BLaER1 treated with 17β-estradiol and CSF1 and Interleukin-3, amounts not matched to agents 10 nM and 100 nM (cell line): ENCODE data around the gene CDC42EP2.
"Not testable (repeated sequence)": the region's sequence is repeated elsewhere in the genome, so short reads cannot be mapped to it uniquely, and the experiment has no call there.

Experiments used
- H3K27ac ChIP-seq, 11 experiments: shearing (Covaris generic); formaldehyde crosslinking; 2 replicates each; pipeline ENCODE4 v1.8.1; 2022
- H3K27me3 ChIP-seq, 11 experiments: shearing (Covaris generic); formaldehyde crosslinking; 2 replicates each; pipeline ENCODE4 v1.8.1; 2022
- H3K36me3 ChIP-seq, 11 experiments: shearing (Covaris generic); formaldehyde crosslinking; 2 replicates each; pipeline ENCODE4 v1.8.1; 2022
- H3K4me1 ChIP-seq, 10 experiments: shearing (Covaris generic); formaldehyde crosslinking; 2 replicates each; pipeline ENCODE4 v1.8.1; 2022
- H3K4me2 ChIP-seq, 11 experiments: shearing (Covaris generic); formaldehyde crosslinking; 2 replicates each; pipeline ENCODE4 v1.8.1; 2022
- H3K4me3 ChIP-seq, 10 experiments: shearing (Covaris generic); formaldehyde crosslinking; 2 replicates each; pipeline ENCODE4 v1.8.1; 2022
- H3K9ac ChIP-seq, 11 experiments: shearing (Covaris generic); formaldehyde crosslinking; 2 replicates each; pipeline ENCODE4 v1.8.1; 2022
- H3K9me3 ChIP-seq, 11 experiments: shearing (Covaris generic); formaldehyde crosslinking; replicated peaks in 1 of 11; 2 replicates each; pipeline ENCODE4 v1.8.1; 2022
- H4K20me1 ChIP-seq, 11 experiments: shearing (Covaris generic); formaldehyde crosslinking; 2 replicates each; pipeline ENCODE4 v1.8.1; 2022
- Cebpa-rat ChIP-seq, 11 experiments: shearing (Covaris generic); IDR thresholded peaks; 2 replicates each; pipeline ENCODE4 v1.8.1; 2022

Gene CDC42EP2

DNA sequence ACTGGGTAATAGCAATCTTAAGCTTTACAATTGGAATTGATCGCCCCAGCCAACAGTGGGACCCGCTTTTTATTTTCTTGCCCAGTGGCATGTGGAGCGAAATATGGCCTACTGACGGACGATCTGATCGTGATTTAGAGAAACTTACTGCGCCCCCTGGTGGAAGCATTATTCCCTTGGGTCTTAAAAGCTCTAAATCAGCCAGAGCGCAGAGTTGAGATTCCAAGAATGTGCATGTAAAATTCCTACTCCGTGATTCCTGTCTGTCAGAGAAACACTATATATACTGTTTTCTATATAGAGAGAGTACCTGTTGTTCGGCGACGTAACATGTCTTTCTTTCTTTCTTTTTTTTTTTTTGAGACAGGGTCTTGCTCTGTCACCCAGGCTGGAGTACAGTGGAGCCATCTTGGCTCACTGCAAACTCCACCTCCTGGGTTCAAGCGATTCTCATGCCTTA is 15.3 kb downstream of the CDC42EP2 start:
- peaks cover 10 to 28% (median 19%) of the 10 kb centered on the region in 10 experiments for H3K4me1 ChIP-seq
- no peak for TF ChIP-seq Cebpa-rat (IDR thresholded peaks at IDR 0.05)
- peak overlapping the region in 4 of 10 experiments; percentile 4 to 36 (median 32); a peak in 6 of 20 replicates for H3K4me3 ChIP-seq
- H3K27me3 ChIP-seq = no peaks in the 10 kb centered on the region
- H3K9me3 ChIP-seq = no peaks in the 10 kb centered on the region
- peak overlapping the region in 10 of 11 experiments; percentile 5 to 73 (median 60); a peak in 18 of 22 replicates for H3K27ac ChIP-seq
- peaks cover 0 to 2% (median 0%) of the 10 kb centered on the region in 11 experiments; a peak in 1 of 22 replicates for H3K36me3 ChIP-seq
- H3K4me2 ChIP-seq = peak overlapping the region; percentile 38 to 81 (median 59)
- H3K9ac ChIP-seq = peak overlapping the region; percentile 21 to 70 (median 59); a peak in 19 of 22 replicates
- H4K20me1 ChIP-seq = peaks cover 0 to 11% (median 7%) of the 10 kb centered on the region in 11 experiments; a peak in 10 of 22 replicates

DNA sequence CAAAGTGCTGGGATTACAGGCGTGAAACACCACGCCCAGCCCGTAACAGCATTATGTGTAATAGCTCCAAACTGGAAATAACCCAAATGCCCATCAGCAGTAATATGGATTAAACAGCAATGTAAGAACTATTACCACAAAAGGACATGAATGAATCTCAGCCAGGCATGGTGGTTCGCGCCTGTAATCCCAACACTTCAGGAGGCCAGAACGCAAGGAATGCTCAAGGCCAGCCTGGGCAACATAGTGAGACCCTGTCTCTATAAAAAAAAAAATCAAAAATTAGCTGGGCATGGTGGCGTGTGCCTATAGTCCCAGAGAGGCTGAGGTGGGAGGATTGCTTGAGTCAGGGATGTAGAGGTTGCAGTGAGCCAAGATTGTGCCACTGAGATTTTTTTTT is 15.9 kb downstream of the CDC42EP2 start:
- no peak for TF ChIP-seq Cebpa-rat (IDR thresholded peaks at IDR 0.05)
- H3K27ac ChIP-seq = no peak overlapping the region
- peaks cover 0 to 14% (median 12%) of the 10 kb centered on the region in 11 experiments; a peak in 11 of 22 replicates for H4K20me1 ChIP-seq
- H3K9me3 ChIP-seq = no peaks in the 10 kb centered on the region
- H3K36me3 ChIP-seq = peaks cover 0 to 2% (median 0%) of the 10 kb centered on the region in 11 experiments; a peak in 2 of 22 replicates
- no peaks in the 10 kb centered on the region for H3K27me3 ChIP-seq
- peak overlapping the region in 1 of 11 experiments; percentile 73; a peak in 1 of 22 replicates for H3K4me2 ChIP-seq
- H3K4me3 ChIP-seq = no peak overlapping the region
- peaks cover 16 to 34% (median 25%) of the 10 kb centered on the region in 10 experiments for H3K4me1 ChIP-seq
- H3K9ac ChIP-seq = no peak overlapping the region

DNA sequence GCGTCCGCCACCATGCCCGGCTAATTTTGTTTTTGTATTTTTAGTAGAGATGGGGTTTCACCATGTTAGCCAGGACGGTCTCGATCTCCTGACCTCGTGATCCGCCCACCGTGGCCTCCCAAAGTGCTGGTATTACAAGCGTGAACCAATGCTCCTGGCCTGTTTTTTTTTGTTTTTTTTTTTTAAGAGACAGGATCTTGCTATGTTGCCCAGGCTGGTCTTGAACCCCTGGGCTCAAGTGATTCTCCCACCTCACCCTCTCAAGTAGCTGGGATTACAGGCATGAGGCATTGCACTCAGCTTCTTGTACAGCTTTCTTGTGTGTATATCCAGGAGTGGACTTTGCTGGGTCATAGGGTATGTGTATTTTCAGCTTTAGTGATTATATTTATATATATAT is 17.9 kb downstream of the CDC42EP2 start:
- H3K4me1 ChIP-seq = peaks cover 35 to 53% (median 41%) of the 10 kb centered on the region in 10 experiments
- not testable (repeated sequence) for H3K9me3 ChIP-seq, H3K4me3 ChIP-seq, H3K9ac ChIP-seq, H3K27me3 ChIP-seq, H3K27ac ChIP-seq, H3K4me2 ChIP-seq
- H4K20me1 ChIP-seq = peaks cover 9 to 32% (median 30%) of the 10 kb centered on the region in 11 experiments; a peak in 15 of 22 replicates
- peaks cover 0 to 19% (median 10%) of the 10 kb centered on the region in 11 experiments; a peak in 11 of 22 replicates for H3K36me3 ChIP-seq

DNA sequence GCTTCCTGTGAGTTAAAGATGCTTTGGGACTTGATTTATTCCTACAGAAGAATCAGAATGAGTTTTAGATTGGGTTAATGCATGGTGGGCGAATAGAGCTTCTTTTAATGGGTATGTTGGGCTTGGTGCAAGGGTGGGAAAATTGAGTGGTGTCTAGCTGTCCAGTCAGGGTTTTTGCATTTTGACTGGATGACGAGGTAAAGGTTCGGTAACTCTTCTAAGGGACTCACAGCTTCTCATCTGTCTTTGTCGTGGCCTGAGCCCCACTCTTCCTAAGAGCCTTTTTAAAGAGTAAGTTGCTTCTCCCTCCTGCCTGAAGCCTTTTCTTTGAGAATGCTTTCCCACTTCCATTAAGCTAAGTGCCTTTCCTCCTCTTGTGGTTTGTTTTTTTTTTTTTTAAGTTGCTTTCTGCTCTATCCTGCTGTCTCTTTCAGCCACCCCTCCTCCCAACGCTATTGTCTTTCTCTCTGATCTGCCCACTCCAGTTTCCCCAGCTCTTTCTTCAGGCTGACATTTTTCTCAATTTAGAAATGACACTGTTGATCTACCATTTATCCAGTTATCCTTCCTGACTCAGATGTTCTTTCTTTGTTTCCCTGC is 20.1 kb downstream of the CDC42EP2 start:
- peak overlapping the region; percentile 74 to 99 (median 92) for H3K4me2 ChIP-seq
- H3K27me3 ChIP-seq = no peaks in the 10 kb centered on the region
- H3K9me3 ChIP-seq = no peaks in the 10 kb centered on the region
- no peak for TF ChIP-seq Cebpa-rat (IDR thresholded peaks at IDR 0.05)
- H3K4me1 ChIP-seq = peaks cover 45 to 58% (median 52%) of the 10 kb centered on the region in 10 experiments
- peaks cover 31 to 54% (median 52%) of the 10 kb centered on the region in 11 experiments; a peak in 21 of 22 replicates for H4K20me1 ChIP-seq
- peak overlapping the region; percentile 90 to 97 (median 93) for H3K9ac ChIP-seq
- H3K36me3 ChIP-seq = peaks cover 13 to 35% (median 26%) of the 10 kb centered on the region in 11 experiments; a peak in 18 of 22 replicates
- H3K4me3 ChIP-seq = peak overlapping the region; percentile 79 to 97 (median 90)
- H3K27ac ChIP-seq = peak overlapping the region; percentile 84 to 95 (median 89); a peak in 21 of 22 replicates

DNA sequence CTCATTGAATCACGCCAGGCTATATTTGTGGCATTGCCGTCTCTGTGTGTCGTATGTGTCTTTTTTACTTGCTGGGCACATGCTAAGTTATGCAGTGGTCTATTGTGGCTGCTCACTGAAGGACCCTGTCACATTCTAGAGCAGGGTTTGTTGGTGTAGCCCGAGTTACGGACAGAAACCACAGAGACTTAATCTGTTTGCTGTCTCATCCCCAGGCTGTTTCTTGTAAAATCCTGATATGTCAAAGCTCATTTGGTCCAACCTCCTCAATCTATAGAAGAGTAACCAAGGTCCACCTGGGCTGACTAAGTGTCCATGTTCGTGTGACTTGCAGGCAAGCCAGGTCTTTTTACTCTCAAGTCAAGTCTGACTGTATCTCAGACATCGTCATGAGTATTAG is 24.0 kb downstream of the CDC42EP2 start:
- H3K9me3 ChIP-seq = no peaks in the 10 kb centered on the region
- peaks cover 55 to 66% (median 63%) of the 10 kb centered on the region in 10 experiments for H3K4me1 ChIP-seq
- peak overlapping the region in 5 of 11 experiments; percentile 3 to 73 (median 67); a peak in 7 of 22 replicates for H3K27ac ChIP-seq
- H3K36me3 ChIP-seq = peaks cover 50 to 73% (median 64%) of the 10 kb centered on the region in 11 experiments
- H3K4me2 ChIP-seq = peak overlapping the region; percentile 42 to 86 (median 71)
- TF ChIP-seq Cebpa-rat (IDR thresholded peaks at IDR 0.05) = no peak
- H3K27me3 ChIP-seq = no peaks in the 10 kb centered on the region
- H4K20me1 ChIP-seq = peaks cover 46 to 87% (median 72%) of the 10 kb centered on the region in 11 experiments; a peak in 21 of 22 replicates
- H3K4me3 ChIP-seq = no peak overlapping the region
- H3K9ac ChIP-seq = peak overlapping the region in 7 of 11 experiments; percentile 0 to 65 (median 27); a peak in 8 of 22 replicates

DNA sequence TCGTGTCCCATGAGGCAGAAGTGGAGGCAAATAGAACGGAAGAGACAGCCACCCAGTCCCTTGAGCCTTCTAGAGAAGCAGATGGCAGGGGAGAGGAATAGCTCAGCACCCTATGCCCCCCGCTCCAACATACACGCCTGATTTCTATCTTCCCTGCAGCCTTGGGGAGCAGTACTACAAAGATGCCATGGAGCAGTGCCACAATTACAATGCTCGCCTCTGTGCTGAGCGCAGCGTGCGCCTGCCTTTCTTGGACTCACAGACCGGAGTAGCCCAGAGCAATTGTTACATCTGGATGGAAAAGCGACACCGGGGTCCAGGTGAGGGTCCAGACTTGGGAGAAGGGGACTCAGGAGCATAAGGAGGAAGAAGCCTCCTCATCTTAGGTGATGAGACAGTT is 25.6 kb downstream of the CDC42EP2 start:
- Histone ChIP-seq H3K36me3 (peaks cover 66 to 89% (median 80%) of the 10 kb centered on the region in 11 experiments), H3K9me3 (no peaks in the 10 kb centered on the region), H3K27me3 (no peaks in the 10 kb centered on the region)

DNA sequence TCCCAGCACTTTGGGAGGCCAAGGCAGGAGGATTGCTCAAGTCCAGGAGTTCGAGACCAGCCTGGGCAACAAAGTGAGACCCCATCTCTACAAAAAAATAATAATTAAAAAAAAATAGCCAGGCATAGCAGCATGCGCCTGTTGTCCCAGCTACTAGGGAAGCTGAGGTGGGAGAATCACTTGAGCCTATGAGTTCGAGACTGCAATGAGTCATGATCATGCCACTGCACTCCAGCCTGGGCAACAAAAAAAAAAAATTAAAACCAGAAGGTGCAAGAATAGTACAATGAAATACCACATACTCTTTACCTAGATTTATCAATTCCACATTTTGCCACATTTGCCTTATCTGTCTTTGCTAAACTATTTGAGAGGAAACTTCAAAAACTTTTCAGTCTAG is 27.2 kb downstream of the CDC42EP2 start:
- Histone ChIP-seq H3K36me3 (peaks cover 79 to 92% (median 86%) of the 10 kb centered on the region in 11 experiments), H3K4me3 (no peak overlapping the region), H3K9me3 (no peaks in the 10 kb centered on the region), H3K9ac (peak overlapping the region in 2 of 11 experiments; percentile 12 to 30; a peak in 3 of 22 replicates), H3K27me3 (no peaks in the 10 kb centered on the region), H3K27ac (no peak overlapping the region), H3K4me2 (no peak overlapping the region), H3K4me1 (peaks cover 34 to 47% (median 41%) of the 10 kb centered on the region in 10 experiments), H4K20me1 (peaks cover 35 to 86% (median 61%) of the 10 kb centered on the region in 11 experiments; a peak in 21 of 22 replicates)
- no peak for TF ChIP-seq Cebpa-rat (IDR thresholded peaks at IDR 0.05)

More for the DNA sequence above, 25.6 kb downstream of the CDC42EP2 start:
- peaks cover 44 to 93% (median 75%) of the 10 kb centered on the region in 11 experiments; a peak in 21 of 22 replicates for H4K20me1 ChIP-seq
- peak overlapping the region in 7 of 11 experiments; percentile 6 to 73 (median 67); a peak in 8 of 22 replicates for H3K27ac ChIP-seq
- TF ChIP-seq Cebpa-rat (IDR thresholded peaks at IDR 0.05) = no peak
- H3K9ac ChIP-seq = peak overlapping the region in 8 of 11 experiments; percentile 13 to 65 (median 50); a peak in 13 of 22 replicates
- peak overlapping the region in 1 of 10 experiments; percentile 6; a peak in 1 of 20 replicates for H3K4me3 ChIP-seq
- H3K4me2 ChIP-seq = peak overlapping the region in 8 of 11 experiments; percentile 53 to 86 (median 74); a peak in 17 of 22 replicates
- peaks cover 47 to 62% (median 57%) of the 10 kb centered on the region in 10 experiments for H3K4me1 ChIP-seq

DNA sequence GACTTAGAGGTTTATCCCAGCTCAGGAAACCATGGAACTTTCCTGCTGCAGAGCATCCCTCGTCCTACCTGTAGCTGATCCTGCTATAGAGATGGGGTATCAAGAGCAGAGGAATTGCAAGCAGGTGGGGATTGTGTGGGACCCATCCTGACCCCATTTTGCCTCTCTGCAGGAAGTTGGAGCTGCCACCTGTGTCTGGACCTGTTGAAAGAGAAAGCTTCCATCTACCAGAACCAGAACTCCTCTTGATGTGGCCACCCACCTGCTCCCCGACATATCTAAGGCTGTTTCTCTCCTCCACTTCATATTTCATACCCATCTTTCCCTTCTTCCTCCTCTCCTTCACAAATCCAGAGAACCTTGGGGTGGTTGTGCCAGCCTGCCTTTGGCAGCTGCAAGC is 36.8 kb downstream of the CDC42EP2 start:
- Histone ChIP-seq H3K27ac (peak overlapping the region in 1 of 11 experiments; percentile 1; a peak in 1 of 22 replicates), H3K27me3 (no peaks in the 10 kb centered on the region), H3K4me2 (no peak overlapping the region), H3K9me3 (no peaks in the 10 kb centered on the region), H3K4me1 (peaks cover 15 to 41% (median 28%) of the 10 kb centered on the region in 10 experiments), H3K4me3 (no peak overlapping the region), H4K20me1 (peaks cover 0 to 47% (median 21%) of the 10 kb centered on the region in 11 experiments; a peak in 13 of 22 replicates), H3K9ac (peak overlapping the region in 4 of 11 experiments; percentile 4 to 26 (median 17); a peak in 5 of 22 replicates), H3K36me3 (peaks cover 58 to 72% (median 67%) of the 10 kb centered on the region in 11 experiments)
- peak in 2 of 11 experiments; percentile 27 to 52; a peak in 1 of 22 replicates for TF ChIP-seq Cebpa-rat (IDR thresholded peaks at IDR 0.05)
